ENCODE data around the gene STYX. TPM values are rescaled to one million over a fixed set of nuclear protein-coding genes. Genes with fewer than 3 reads are reported as not detected.
"Not testable (repeated sequence)": the region's sequence is repeated elsewhere in the genome, so short reads cannot be mapped to it uniquely, and the experiment has no call there.

Gene STYX
- polyA plus RNA-seq, 3 donors, result 4.5 to 7.8 (median 5.7) TPM

GRCh38 chr14:52716155-52716554 lies 13.8 kb upstream of the STYX start:
- H3K27ac ChIP-seq (ENCODE audit: low read depth, low read length), result no peak overlapping the region
- WGBS, 3 donors, result 93 to 97% (median 96%) methylated on average over 6 of the region's 6 CpGs

- WGBS, 3 donors, result 90 to 97% (median 96%) methylated on average over 4 of the region's 4 CpGs
- no peak overlapping the region for H3K27ac ChIP-seq (ENCODE audit: low read depth, low read length)
Observed at GRCh38 chr14:52723514-52724359, 6.2 kb upstream of the STYX start.

GRCh38 chr14:52724360-52724644 lies 5.7 kb upstream of the STYX start:
- H3K27ac ChIP-seq (ENCODE audit: low read depth, low read length), result no peak overlapping the region

GRCh38 chr14:52727509-52727908 lies 2.5 kb upstream of the STYX start:
- H3K27ac ChIP-seq (ENCODE audit: low read depth, low read length), result not testable (repeated sequence)
- WGBS, 3 donors, result 96 to 97% (median 97%) methylated on average over 2 of the region's 2 CpGs

- H3K27ac ChIP-seq (ENCODE audit: low read depth, low read length), result not testable (repeated sequence)
- 90 to 95% (median 94%) methylated on average over 15 of the region's 15 CpGs for WGBS, 3 donors
Observed at GRCh38 chr14:52729035-52729434, 931 bp upstream of the STYX start.

GRCh38 chr14:52729585-52729924 lies 411 bp upstream of the STYX start:
- 1 to 3% (median 3%) methylated on average over 8 of the region's 8 CpGs for WGBS, 3 donors
- H3K27ac ChIP-seq (ENCODE audit: low read depth, low read length), result no peak overlapping the region

GRCh38 chr14:52730709-52731111 lies 744 bp downstream of the STYX start:
- WGBS, 3 donors, result 0 to 3% (median 1%) methylated on average over 11 of the region's 11 CpGs
- H3K27ac ChIP-seq (ENCODE audit: low read depth, low read length), result no peak overlapping the region

GRCh38 chr14:52733824-52734223 lies 3.9 kb downstream of the STYX start:
- H3K27ac ChIP-seq (ENCODE audit: low read depth, low read length), result no peak overlapping the region
- 95 to 97% (median 96%) methylated on average over 9 of the region's 9 CpGs for WGBS, 3 donors

GRCh38 chr14:52735921-52736489 lies 6.0 kb downstream of the STYX start:
- no peak overlapping the region for H3K27ac ChIP-seq (ENCODE audit: low read depth, low read length)
- 30 to 63% (median 57%) methylated on average over 1 of the region's 1 CpG for WGBS, 3 donors

- no peak overlapping the region for H3K27ac ChIP-seq (ENCODE audit: low read depth, low read length)
Observed at GRCh38 chr14:52738409-52738808, 8.4 kb downstream of the STYX start.

- 80 to 100% (median 95%) methylated on average over 1 of the region's 1 CpG for WGBS, 3 donors
- H3K27ac ChIP-seq (ENCODE audit: low read depth, low read length), result no peak overlapping the region
Observed at GRCh38 chr14:52740751-52741150, 10.8 kb downstream of the STYX start.

GRCh38 chr14:52741865-52742264 lies 11.9 kb downstream of the STYX start:
- no peak overlapping the region for H3K27ac ChIP-seq (ENCODE audit: low read depth, low read length)

- WGBS, 3 donors, result 48 to 94% (median 84%) methylated on average over 8 of the region's 8 CpGs
- no peak overlapping the region for H3K27ac ChIP-seq (ENCODE audit: low read depth, low read length)
Observed at GRCh38 chr14:52748647-52749292, 18.8 kb downstream of the STYX start.

- no peak overlapping the region for H3K27ac ChIP-seq (ENCODE audit: low read depth, low read length)
- 70 to 96% (median 87%) methylated on average over 5 of the region's 5 CpGs for WGBS, 3 donors
Observed at GRCh38 chr14:52755607-52756316, 25.8 kb downstream of the STYX start.

- WGBS, 3 donors, result 90 to 100% (median 96%) methylated on average over 1 of the region's 1 CpG
- H3K27ac ChIP-seq (ENCODE audit: low read depth, low read length), result no peak overlapping the region
Observed at GRCh38 chr14:52759145-52759544, 29.2 kb downstream of the STYX start.

- not testable (repeated sequence) for H3K27ac ChIP-seq (ENCODE audit: low read depth, low read length)
- WGBS, 3 donors, result 92 to 96% (median 93%) methylated on average over 4 of the region's 4 CpGs
Observed at GRCh38 chr14:52762923-52763322, 33.0 kb downstream of the STYX start.

GRCh38 chr14:52767058-52767833 lies 37.3 kb downstream of the STYX start:
- WGBS, 3 donors, result 77 to 97% (median 96%) methylated on average over 3 of the region's 3 CpGs
- H3K27ac ChIP-seq (ENCODE audit: low read depth, low read length), result no peak overlapping the region

- H3K27ac ChIP-seq (ENCODE audit: low read depth, low read length), result no peak overlapping the region
Observed at GRCh38 chr14:52769887-52770286, 39.9 kb downstream of the STYX start.

GRCh38 chr14:52776816-52777215 lies 46.9 kb downstream of the STYX start:
- H3K27ac ChIP-seq (ENCODE audit: low read depth, low read length), result no peak overlapping the region
- whole genome bisulfite sequencing, 3 donors, result 52 to 88% (median 84%) methylated on average over 7 of the region's 7 CpGs

Data from adipose tissue (tissue), 3 donors.